Lung microvascular endothelial cell (primary cell): ENCODE measurements around the gene FLNC. TPM values are rescaled to one million over a fixed set of nuclear protein-coding genes. Genes with fewer than 3 reads are reported as not detected.

Experiments
- DNase-seq, 2 donors: peaks; one replicate each; pipeline versions ENCODE4 v3.0.0 to v3.0.0-alpha.2; 2010; ENCODE audit warnings: low read depth in 2 of 2
- total RNA-seq: library from RNA; depleted of rRNA; stranded (reverse); fragments of >200 nt; gene quantifications from 2 replicates; pipeline ENCODE4 v1.2.1, GENCODE V29; 2014

FLNC gene
- total RNA-seq, 1 donor from 2014 or later, result 131 TPM

DNA sequence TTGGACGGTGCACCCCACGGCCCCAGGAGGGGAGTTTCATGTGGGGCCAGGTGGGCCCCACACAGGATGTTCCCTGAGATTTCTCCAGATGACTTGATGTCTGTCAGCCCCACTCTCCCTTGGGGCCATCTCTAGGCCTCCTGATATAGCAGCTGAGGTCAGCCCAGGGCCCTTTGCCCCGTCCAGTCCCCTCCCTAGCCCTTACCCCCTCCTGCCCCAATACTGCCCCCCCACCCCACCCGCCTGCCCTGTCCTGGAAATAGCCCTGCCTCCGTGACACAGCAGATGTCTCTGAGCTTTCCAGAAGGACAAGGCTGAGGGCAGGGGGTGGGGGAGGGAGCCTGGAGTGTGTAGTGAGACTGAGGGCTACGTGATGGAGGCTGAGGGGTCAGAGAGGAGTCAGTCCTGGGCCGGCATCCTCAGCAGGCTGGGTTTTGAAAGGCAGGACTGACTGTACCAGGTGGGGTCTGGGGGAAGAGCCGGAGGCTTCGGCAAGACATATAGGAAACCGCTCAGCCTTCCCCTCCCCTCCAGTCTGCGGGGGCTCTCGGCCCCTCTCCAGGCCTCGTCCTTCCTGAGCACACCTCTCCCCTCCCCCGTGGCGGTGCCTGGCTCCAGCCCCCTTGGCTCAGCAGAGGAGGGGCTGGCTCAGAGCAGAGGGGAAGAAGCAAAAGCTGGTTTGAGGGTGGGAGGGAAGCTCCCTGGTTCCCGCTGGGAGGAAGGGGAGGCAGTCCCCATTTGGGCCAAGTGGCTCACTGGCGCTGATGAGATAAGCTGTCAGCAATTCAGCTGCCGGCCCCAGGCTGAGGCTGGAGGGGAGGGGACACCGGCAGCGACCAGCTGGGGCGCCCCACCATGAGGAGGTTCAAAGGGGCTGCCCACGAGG, 2.0 kb downstream of the FLNC start:
- peak; percentile 40 to 74 for DNase-seq

DNA sequence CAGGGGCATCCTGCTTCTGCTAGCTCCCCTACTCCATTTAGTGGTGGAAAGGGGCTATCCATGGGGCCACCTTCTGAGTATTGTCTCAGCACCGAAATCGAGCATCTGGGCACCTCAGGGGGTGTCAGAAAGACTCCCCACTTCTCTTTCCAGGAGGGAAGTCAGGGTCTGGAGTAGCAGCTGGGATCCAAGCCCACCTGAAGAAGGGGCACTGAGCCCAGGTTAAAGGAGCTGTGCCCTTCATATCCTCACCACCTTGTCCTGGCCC, 2.6 kb downstream of the FLNC start:
- no peak for DNase-seq

DNA sequence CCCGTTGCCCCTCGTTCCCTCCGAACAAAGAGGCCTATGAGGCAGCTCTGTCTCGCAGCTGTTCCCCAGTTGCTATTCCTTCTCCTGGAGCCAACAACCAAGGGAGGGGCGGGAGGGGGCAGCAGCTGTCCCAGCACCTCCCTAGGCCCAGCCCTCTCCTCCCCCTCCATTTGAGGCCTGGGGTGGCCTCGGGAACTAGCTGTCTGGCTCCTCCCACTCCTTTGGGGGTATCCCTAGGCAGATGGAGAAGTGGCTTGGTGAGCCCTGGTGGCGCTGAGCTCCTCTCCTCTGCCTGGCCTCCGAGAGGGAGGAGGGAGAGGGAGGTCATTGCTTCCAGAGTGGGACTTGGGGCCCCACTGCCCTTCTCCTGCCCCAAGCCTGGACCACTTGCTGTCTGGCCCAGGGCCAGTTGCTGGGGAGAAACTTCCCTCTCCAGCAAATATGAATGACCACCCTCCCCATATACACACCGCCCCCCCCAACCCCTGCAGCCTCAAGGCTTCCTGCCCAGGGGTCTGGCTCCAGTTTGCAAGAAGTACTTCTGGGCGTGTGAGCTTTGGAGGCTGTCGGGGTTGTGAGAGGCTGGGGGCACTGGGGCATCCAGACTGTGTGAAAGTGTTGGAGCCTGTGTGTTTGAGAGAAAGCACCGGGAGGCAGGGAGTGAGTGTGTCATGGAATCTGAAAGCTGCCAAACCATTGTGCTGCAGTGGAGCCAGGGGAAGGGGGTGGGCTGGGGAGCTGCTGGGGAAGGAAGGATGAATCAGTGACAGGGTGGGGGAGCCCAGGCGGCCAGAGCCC, 3.1 kb downstream of the FLNC start:
- peak; percentile 95 to 99 for DNase-seq

DNA sequence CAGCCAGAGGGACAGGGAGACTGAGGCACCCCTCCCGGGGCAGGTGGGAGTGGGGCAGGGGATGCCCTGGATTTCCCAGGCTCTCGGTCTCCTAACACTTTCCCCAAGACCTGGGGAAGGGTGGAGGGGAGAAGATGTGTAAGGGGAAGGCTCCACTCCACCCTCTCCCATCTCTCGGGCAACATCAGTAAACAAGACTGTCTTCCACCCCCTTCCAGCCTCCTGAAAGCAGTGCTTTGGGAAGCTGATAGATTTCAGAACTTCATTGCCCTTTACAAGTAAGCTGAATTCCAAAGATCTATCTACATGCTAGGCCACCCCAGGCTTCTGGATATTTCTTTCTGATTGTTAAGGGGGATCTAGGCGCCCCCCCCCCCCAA, 3.7 kb downstream of the FLNC start:
- no peak for DNase-seq

DNA sequence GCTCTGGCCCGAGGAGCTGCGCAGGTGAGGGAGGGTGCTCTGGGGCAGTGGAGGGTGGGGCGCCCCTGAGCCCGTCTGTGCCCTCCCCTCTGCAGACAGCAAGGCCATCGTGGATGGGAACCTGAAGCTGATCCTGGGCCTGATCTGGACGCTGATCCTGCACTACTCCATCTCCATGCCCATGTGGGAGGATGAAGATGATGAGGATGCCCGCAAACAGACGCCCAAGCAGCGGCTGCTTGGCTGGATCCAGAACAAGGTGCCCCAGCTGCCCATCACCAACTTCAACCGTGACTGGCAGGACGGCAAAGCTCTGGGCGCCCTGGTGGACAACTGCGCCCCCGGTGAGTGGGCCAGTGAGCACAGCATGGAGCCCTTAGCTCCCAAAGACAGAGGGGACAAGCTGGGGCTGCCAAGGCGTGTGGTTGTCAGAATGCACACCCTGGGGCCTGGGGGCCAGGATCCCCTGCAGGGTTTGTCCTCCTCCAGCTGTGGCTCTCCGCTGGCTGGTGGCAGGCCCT, 5.1 kb downstream of the FLNC start:
- no peak for DNase-seq

DNA sequence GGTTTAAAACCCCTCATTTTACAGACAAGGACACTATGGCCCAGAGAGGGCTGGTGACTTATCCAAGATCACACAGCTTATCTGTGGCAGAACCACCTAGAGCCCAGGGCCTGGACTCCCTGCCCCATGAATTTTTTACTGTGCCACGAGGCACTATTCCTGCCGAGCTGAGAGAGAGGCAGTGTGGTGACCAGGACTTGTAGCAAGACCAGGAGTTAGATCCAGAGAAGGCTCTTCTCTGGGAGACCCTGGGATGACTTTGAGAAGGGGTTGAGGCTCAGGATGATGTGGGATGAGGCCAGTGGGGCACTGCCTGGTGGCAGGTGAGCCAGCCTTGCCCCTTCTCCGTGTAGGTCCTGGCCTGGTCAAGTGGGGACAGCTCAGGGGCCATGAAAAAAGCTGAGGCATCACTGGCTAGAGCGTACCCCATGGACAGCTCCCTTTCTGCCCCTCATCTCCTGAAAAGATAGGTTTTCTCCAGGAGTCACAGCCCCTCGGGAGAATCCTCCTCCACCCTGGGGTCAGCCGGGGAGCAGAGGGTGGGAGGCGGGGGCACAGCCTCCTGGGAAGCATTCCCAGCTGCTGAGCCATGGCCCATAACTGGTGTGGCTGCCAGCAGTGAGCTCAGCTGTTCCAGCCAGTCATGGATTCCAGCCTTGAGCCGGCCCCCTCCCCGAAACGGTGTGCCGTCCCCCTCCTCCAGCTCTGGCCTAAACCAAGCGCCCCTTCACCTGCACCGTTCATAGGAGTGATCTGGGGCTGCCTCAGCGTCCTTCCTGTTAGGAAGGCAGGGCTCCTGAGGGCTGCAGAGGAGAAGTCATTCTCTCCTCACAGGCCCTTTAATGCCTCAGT, 5.8 kb downstream of the FLNC start:
- DNase-seq, result no peak

DNA sequence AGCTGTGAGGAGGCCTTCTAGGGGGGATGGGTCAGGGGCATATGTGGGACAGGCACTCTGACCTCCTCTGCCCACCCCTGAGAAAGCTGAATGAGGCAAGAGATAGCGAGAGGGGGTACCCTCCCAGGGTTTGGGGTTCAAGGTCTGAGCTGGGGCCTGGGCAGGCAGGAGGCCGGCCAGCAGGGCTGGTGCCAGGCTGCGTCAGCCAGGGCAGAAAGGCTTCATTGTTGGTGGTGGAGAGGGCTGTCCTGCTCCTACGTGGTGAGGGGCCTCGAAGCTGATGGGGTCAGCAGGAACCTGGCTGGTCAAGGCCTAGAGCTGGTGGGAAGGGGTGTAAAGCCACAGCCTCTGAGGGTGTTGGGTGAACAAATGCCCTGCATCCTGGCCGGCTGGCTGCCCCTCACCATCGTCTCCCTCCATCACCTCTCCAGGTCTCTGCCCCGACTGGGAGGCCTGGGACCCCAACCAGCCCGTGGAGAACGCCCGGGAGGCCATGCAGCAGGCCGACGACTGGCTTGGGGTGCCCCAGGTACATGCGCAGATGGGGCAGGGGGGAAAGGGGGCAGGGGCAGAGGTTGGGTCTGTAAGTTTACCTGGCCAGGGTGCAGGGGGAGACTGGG, 6.6 kb downstream of the FLNC start:
- no peak for DNase-seq

DNA sequence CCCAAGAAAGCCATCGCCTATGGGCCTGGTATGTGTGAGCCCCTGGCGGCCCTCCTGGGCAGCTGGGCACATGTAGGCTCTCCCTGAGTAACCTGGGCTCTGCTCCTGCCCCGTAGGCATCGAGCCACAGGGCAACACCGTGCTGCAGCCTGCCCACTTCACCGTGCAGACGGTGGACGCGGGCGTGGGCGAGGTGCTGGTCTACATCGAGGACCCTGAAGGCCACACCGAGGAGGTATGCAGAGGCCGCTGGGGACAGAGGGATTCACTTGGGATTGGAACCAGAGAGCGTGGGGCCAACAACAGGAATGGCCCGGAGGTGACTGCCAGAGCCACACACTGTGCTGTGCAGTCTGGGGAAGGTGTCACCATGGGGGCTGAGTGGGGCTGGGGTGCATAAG, 7.3 kb downstream of the FLNC start:
- no peak for DNase-seq

DNA sequence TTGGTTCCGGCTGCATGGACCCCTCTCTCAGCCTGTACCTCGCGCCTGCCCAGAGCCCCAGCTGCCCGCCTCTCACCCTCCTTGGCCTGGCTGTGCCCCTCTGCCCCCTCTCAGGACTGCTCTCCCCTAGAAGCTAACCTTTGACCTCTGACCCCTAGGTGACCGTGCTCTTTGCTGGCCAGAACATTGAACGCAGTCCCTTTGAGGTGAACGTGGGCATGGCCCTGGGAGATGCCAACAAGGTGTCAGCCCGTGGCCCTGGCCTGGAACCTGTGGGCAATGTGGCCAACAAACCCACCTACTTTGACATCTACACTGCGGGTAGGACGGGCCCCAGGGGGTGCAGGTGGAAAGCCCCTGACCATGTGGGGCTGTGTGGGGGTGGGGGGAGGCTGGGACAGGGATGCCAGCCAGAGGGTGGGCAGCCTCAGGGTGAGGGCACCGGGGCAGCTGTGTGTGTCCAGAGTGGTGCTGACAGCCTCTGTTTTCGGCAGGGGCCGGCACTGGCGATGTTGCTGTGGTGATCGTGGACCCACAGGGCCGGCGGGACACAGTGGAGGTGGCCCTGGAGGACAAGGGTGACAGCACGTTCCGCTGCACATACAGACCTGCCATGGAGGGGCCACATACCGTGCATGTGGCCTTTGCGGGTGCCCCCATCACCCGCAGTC, 8.0 kb downstream of the FLNC start:
- no peak for DNase-seq

DNA sequence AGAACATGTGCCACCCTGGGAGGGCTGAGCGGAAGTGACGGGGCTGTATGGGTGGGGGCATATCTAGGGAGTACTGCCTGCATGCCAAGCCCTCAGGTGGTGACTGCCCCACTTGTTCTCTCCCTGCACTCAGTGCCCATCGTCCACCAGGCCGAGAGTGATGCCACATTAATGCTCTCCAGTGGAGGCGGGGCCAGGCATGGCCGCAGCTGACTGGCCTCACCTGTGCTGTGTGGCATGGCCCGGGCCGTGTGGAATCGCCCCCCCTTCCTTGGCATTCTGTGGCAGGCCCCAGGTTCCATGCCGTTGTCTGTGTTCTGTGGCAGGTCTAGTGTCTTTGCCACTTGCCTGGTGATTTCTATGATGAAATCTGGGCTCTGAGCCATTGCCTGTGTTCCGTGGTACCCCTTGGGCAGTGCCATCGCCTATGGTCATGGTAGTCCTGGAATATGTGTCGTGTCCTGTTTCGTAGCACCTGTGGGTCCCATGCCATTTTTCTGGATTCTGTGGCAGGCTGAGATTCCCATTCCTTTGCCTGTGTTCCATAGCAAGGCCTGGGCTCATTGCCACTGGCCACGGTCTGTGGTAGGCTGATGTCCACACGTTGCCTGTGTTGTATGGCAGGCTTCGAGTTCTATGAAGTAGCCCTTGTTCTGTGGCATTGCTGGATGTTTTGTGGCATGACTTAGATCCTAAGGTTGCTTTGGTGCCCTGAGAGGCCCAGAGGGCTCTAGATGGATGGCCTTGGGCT, 8.9 kb downstream of the FLNC start:
- DNase-seq, result no peak

DNA sequence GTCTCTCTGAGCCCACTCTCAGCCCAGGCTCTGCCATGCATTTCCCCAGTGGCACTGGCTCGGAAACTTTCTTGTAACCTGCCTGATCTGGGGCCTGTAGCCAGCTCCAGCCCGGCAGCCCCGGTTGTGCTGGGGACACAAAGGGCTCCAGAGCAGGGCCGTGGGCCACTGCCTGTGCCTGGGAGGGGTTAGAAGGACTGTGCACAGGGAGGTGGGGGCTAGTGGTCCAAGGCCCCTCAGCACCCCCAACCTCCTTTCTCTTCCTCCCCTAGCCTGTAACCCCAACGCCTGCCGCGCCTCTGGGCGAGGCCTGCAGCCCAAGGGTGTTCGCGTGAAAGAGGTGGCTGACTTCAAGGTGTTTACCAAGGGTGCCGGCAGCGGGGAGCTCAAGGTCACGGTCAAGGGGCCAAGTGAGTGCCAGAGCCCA, 9.6 kb downstream of the FLNC start:
- DNase-seq, result no peak

DNA sequence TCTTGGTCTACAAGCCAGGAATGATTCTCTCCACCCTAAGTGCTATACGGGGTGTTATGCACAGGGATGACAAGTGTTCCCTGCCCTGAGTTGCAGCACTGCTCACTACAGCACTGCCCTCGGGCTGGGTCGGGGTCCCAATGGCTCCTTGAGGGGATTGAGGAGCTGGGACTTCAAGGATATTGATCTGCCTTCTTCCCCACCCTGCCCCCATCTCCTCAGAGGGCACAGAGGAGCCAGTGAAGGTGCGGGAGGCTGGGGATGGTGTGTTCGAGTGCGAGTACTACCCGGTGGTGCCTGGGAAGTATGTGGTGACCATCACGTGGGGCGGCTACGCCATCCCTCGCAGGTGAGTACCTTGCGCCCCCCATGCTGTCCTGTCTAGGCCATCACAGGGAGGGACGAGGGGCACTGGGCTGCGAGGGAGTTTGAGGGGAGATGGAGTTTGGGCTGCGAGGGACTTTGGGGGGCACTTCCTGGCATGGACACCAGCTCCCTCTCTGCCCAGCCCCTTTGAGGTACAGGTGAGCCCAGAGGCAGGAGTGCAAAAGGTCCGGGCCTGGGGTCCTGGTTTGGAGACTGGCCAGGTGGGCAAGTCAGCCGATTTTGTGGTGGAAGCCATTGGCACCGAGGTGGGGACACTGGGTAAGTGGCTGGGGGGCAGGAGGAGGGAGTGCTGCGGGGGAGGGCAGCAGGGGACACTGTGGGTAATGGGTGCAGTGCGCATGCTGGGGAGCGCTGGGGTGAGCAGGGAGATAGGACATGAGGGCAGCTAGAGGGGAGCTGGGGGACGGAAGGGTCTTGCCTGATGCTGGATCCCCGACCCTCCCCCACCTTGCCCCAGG, 10.3 kb downstream of the FLNC start:
- DNase-seq, result no peak

DNA sequence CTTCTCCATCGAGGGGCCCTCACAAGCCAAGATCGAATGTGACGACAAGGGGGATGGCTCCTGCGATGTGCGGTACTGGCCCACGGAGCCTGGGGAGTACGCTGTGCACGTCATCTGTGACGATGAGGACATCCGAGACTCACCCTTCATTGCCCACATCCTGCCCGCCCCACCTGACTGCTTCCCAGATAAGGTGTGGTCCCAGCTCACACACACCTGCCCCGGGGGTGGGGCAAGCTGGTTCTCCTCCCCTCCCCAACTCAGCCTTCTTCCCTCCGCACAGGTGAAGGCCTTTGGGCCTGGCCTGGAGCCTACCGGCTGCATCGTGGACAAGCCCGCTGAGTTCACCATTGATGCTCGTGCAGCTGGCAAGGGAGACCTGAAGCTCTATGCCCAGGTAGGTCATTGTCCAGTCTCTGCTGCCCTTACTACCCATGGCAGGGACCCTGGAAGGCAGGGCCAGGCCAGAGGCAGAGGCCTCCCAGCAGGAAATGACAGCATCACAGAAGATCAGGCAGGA, 11.0 kb downstream of the FLNC start:
- DNase-seq, result no peak

DNA sequence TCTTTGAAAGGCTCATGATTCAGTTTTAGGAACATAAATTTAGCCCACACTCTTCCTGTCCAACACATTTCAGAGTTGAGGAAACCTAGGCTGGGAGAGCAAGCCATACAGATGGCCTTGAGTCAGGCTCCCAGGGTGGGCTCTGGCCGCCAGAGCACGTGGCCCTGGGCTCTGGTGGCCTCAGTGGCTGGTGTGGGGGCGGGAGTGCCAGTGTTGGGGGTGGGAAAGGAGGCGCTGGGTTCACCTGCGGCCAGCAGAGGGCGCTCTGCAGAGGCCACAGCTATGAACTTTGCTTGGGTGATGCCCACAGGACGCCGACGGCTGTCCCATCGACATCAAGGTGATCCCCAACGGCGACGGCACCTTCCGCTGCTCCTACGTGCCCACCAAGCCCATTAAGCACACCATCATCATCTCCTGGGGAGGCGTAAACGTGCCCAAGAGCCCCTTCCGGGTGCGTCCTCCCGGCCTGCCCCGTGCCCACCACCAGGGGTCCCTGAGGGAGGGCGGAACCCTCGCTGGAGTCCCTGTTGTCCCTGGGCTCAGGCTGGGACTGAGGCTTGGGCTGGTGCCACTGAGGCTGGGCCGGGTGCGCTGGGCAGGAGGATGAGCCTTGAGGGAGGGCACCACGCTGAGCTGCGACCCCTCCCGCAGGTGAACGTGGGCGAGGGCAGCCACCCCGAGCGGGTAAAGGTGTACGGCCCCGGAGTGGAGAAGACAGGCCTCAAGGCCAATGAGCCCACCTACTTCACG, 11.9 kb downstream of the FLNC start:
- DNase-seq, result peak; percentile 41 to 70

DNA sequence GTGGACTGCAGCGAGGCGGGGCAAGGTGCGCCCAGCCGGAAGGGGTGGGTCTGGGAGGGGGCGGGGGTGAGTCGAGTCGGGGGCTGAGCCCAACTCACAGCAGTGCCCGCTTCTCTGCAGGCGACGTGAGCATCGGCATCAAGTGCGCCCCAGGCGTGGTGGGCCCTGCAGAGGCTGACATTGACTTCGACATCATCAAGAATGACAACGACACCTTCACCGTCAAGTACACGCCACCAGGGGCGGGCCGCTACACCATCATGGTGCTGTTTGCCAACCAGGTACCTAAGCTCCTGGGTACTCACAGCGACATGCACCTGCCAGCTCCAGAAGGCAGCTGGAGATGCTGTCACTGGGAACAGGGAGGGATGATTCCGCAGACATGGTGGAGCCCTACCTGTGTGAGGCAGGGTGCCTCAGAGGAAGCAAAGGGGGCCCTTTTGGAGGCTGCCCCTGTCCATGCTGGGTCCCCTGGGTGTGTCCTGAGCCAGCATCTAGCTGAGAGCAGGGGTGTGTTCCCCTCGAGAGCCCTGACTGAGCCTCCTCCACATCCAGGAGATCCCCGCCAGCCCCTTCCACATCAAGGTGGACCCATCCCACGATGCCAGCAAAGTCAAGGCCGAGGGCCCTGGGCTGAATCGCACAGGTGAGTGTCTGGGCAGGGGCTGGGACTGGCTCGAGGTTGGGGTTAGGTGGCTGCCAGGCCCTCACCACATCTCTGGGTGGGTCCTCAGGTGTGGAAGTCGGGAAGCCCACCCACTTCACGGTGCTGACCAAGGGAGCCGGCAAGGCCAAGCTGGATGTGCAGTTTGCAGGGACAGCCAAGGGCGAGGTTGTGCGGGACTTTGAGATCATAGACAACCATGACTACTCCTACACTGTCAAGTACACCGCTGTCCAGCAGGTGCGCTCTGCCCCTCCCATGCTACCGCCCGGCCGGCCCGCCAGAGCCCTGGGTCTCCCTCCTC, 12.8 kb downstream of the FLNC start:
- DNase-seq, result no peak

DNA sequence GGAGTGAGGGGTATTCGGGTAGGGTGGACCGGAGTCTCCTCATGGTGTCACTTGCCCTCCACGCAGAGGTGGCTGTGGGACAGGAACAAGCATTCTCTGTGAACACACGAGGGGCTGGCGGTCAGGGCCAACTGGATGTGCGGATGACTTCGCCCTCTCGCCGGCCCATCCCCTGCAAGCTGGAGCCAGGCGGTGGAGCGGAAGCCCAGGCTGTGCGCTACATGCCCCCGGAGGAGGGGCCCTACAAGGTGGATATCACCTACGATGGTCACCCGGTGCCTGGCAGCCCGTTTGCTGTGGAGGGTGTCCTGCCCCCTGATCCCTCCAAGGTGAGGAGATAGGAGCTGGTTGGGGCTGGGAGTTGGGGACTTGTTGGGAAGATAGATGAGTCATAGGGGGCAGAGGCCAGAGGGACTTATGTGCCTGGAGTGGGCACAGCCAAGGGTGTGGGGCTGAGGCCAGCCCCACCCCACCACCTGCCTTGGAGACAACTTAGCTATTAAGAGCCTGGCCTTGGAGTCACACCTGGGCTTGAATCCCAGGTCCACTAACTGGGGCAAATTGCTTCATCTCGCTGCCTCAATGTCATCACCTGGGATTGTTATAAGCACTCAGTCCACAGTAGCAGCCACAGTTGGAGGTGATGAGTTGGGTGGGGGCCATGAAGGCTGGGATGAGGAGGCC, 13.9 kb downstream of the FLNC start:
- DNase-seq, result no peak
